ENCODE results near the gene KIF1A. TPM values are rescaled to one million over a fixed set of nuclear protein-coding genes. Genes with fewer than 3 reads are reported as not detected.
"Not testable (repeated sequence)": the region's sequence is repeated elsewhere in the genome, so short reads cannot be mapped to it uniquely, and the experiment has no call there.

The KIF1A gene
- total RNA-seq, 4 donors from 2014 or later = 1.7 to 4.1 (median 3.4) TPM

GRCh38 chr2:240674461-240675184 is 145.4 kb downstream of the KIF1A start:
- H3K4me3 ChIP-seq; H3K9me3 ChIP-seq; intact Hi-C loops (cut with DNase I); H3K27ac ChIP-seq (replicated peaks in 1 of 4); H3K4me1 ChIP-seq; H3K36me3 ChIP-seq: not testable (repeated sequence)
- 48% methylated on average over 6 of the region's 16 CpGs for WGBS
- peaks cover 0 to 52% (median 7%) of the 10 kb centered on the region in 4 donors for H3K27me3 ChIP-seq
- peak; percentile 50 for DNase-seq (ENCODE audit: extremely low spot score)

DNA sequence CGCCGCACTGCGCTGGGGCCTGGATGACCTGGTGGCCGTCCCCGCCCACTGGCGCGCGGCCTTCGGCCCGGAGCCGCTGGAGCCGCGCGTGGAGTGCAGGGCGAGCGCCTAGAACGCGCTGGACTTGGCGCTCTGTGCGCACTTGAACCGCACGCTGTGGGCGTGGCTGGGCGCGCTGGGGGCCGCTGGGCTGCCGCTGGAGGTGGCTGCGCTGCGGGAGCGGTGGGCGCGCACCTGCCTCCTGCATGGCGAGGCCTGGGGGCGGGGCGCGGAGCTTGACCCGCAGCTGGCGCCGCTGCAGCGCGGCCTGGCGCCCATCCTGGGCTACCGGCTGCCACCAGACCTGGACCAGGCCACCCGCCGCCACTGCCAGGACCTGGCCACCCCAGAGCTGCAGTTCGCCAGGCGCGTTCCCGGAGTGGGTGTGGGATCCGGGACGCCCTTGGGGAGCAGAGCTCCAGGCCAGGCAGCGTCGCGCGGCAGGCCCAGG is 147.3 kb downstream of the KIF1A start:
- Histone ChIP-seq H3K9me3 (no peaks in the 10 kb centered on the region), H3K36me3 (no peaks in the 10 kb centered on the region), H3K27me3 (peaks cover 0 to 55% (median 7%) of the 10 kb centered on the region in 4 donors), H3K4me1 (peaks cover 0 to 8% (median 2%) of the 10 kb centered on the region in 4 donors), H3K4me3 (no peak overlapping the region), H3K27ac (replicated peaks in 1 of 4) (no peak overlapping the region)
- 6% methylated on average over 19 of the region's 55 CpGs for WGBS
- intact Hi-C loops (cut with DNase I) = no loop called here
- peak; percentile 68 for DNase-seq (ENCODE audit: extremely low spot score)
- TF ChIP-seq EP300 (IDR thresholded peaks at IDR 0.05) (no peak), POLR2A (IDR thresholded peaks at IDR 0.05; ENCODE audit: low read depth) (no peak), POLR2AphosphoS5 (IDR thresholded peaks at IDR 0.05) (no peak), CTCF (IDR thresholded peaks at IDR 0.05) (no peak)

GRCh38 chr2:240672076-240672700 is 147.8 kb downstream of the KIF1A start:
- Histone ChIP-seq H3K4me3 (no peak overlapping the region), H3K27ac (replicated peaks in 1 of 4) (no peak overlapping the region), H3K4me1 (peaks cover 0 to 8% (median 2%) of the 10 kb centered on the region in 4 donors), H3K9me3 (no peaks in the 10 kb centered on the region), H3K27me3 (peaks cover 0 to 59% (median 7%) of the 10 kb centered on the region in 4 donors), H3K36me3 (no peaks in the 10 kb centered on the region)
- 46% methylated on average over 29 of the region's 46 CpGs for WGBS
- DNase-seq (ENCODE audit: extremely low spot score) = peak; percentile 72
- intact Hi-C loops (cut with DNase I) = no loop called here
- TF ChIP-seq POLR2A (IDR thresholded peaks at IDR 0.05; ENCODE audit: low read depth) (no peak), EP300 (IDR thresholded peaks at IDR 0.05) (no peak), POLR2AphosphoS5 (IDR thresholded peaks at IDR 0.05) (no peak), CTCF (IDR thresholded peaks at IDR 0.05) (no peak)

DNA sequence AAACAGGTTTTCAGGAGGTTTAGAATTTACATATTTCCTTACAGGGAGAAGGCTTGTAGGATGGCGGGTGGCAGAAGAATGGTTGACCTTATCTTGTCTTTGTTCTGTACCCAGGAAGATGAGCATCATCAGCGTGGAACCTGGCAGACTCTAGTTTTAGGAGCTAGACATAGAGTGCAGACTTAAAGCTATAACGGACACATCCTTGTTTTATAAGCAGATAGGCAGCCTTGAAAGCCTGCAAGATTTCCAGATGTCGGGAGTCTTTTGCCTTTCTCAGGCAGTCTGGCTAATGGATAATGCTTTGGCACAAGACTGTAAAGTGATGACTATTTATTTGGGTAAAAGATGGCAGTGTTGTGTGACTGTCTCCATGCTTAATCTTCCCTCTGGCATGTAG is 149.1 kb downstream of the KIF1A start:
- intact Hi-C loops (cut with DNase I) = no loop called here
- H3K4me3 ChIP-seq = no peak overlapping the region
- H3K27ac ChIP-seq (replicated peaks in 1 of 4) = no peak overlapping the region
- no peaks in the 10 kb centered on the region for H3K9me3 ChIP-seq
- H3K36me3 ChIP-seq = no peaks in the 10 kb centered on the region
- H3K27me3 ChIP-seq = peaks cover 0 to 55% (median 7%) of the 10 kb centered on the region in 4 donors
- TF ChIP-seq CTCF (IDR thresholded peaks at IDR 0.05) = no peak
- no peak for TF ChIP-seq POLR2A (IDR thresholded peaks at IDR 0.05; ENCODE audit: low read depth)
- no peak for TF ChIP-seq POLR2AphosphoS5 (IDR thresholded peaks at IDR 0.05)
- WGBS = 49% methylated on average over 4 of the region's 4 CpGs
- peaks cover 0 to 8% (median 2%) of the 10 kb centered on the region in 4 donors for H3K4me1 ChIP-seq
- peak; percentile 86 for DNase-seq (ENCODE audit: extremely low spot score)

- Histone ChIP-seq H3K36me3 (no peaks in the 10 kb centered on the region), H3K27me3 (peaks cover 0 to 58% (median 7%) of the 10 kb centered on the region in 4 donors), H3K4me3 (no peak overlapping the region), H3K9me3 (peaks cover 0 to 2% (median under 1%) of the 10 kb centered on the region in 4 donors), H3K27ac (replicated peaks in 1 of 4) (no peak overlapping the region), H3K4me1 (peaks cover 0 to 8% (median 2%) of the 10 kb centered on the region in 4 donors)
- DNase-seq (ENCODE audit: extremely low spot score) = peak; percentile 66
- intact Hi-C loops (cut with DNase I) = no loop called here
- TF ChIP-seq POLR2AphosphoS5 (IDR thresholded peaks at IDR 0.05) = no peak
- TF ChIP-seq EP300 (IDR thresholded peaks at IDR 0.05) = no peak
- TF ChIP-seq CTCF (IDR thresholded peaks at IDR 0.05) = no peak
- TF ChIP-seq POLR2A (IDR thresholded peaks at IDR 0.05; ENCODE audit: low read depth) = no peak
- 81% methylated on average over 7 of the region's 7 CpGs for WGBS
These were observed 149.6 kb downstream of the KIF1A start for GRCh38 chr2:240670402-240670801.
